Mesendoderm (in vitro differentiated cells): ENCODE data around the gene CMTM1.
A peak's percentile ranks its signal among the peaks of the same experiment; 100 is the strongest.

Experiments
- DNase-seq: peaks from one replicate; pipeline ENCODE4 v3.0.0; 2013
- H2AK5ac ChIP-seq: 2 replicates; pipeline ENCODE4 v1.6.1; 2013; ENCODE audit warnings: low read length, inconsistent platforms
- H2BK120ac ChIP-seq: 2 replicates; pipeline ENCODE4 v1.6.1; 2013; ENCODE audit warnings: low read depth, mild to moderate bottlenecking, low read length, moderate library complexity, mixed read lengths
- H2BK15ac ChIP-seq: replicated peaks from 2 replicates; pipeline ENCODE4 v1.6.1; 2013; ENCODE audit warnings: low read depth, mild to moderate bottlenecking, moderate library complexity
- H2BK5ac ChIP-seq: 2 replicates; pipeline ENCODE4 v1.6.1; 2013; ENCODE audit warnings: low read length, inconsistent platforms
- H3K18ac ChIP-seq: 2 replicates; pipeline ENCODE4 v1.6.1; 2013; ENCODE audit warnings: mild to moderate bottlenecking, low read length, mixed read lengths
- H3K23ac ChIP-seq: one replicate; pipeline ENCODE4 v1.6.1; 2013; ENCODE audit warnings: low read length
- H3K27ac ChIP-seq: 2 replicates; pipeline ENCODE4 v1.5.1; 2013; ENCODE audit warnings: low read depth, mild to moderate bottlenecking, inconsistent platforms, low read length, moderate library complexity
- H3K27me3 ChIP-seq: 2 replicates; pipeline ENCODE4 v1.6.1; 2013; ENCODE audit warnings: low read length, control low read depth, mild to moderate bottlenecking, inconsistent platforms; ENCODE audit not compliant: insufficient read depth, poor library complexity
- H3K36me3 ChIP-seq: 2 replicates; pipeline ENCODE4 v1.6.1; 2013; ENCODE audit warnings: low read length, inconsistent platforms; ENCODE audit not compliant: control insufficient read depth, insufficient read depth
- H3K4ac ChIP-seq: one replicate; pipeline ENCODE4 v1.6.1; 2013; ENCODE audit warnings: low read depth, mild to moderate bottlenecking, low read length, moderate library complexity
- H3K4me1 ChIP-seq: 2 replicates; pipeline ENCODE4 v1.6.1; 2013; ENCODE audit warnings: low read depth, low read length, inconsistent platforms; ENCODE audit not compliant: control insufficient read depth
- H3K4me2 ChIP-seq: 2 replicates; pipeline ENCODE4 v1.6.1; 2013; ENCODE audit warnings: low read length
- H3K4me3 ChIP-seq: 2 replicates; pipeline ENCODE4 v1.5.1; 2013; ENCODE audit warnings: mild to moderate bottlenecking, low read length
- H3K56ac ChIP-seq: one replicate; pipeline ENCODE4 v1.6.1; 2013; ENCODE audit warnings: low read length
- H3K79me1 ChIP-seq: 2 replicates; pipeline ENCODE4 v1.6.1; 2013; ENCODE audit warnings: low read length, inconsistent platforms
- H3K79me2 ChIP-seq: 2 replicates; pipeline ENCODE4 v1.6.1; 2013; ENCODE audit warnings: mild to moderate bottlenecking, low read length; ENCODE audit not compliant: control insufficient read depth, insufficient read depth
- H3K9ac ChIP-seq: 2 replicates; pipeline ENCODE4 v1.6.1; 2013; ENCODE audit warnings: low read length, inconsistent platforms
- H4K5ac ChIP-seq: one replicate; pipeline ENCODE4 v1.6.1; 2013; ENCODE audit warnings: low read length
- H4K8ac ChIP-seq: one replicate; pipeline ENCODE4 v1.6.1; 2013; ENCODE audit warnings: low read depth, mild to moderate bottlenecking, control low read depth, low read length, moderate library complexity
- WGBS: extraction: QIAGEN DNeasy Blood & Tissue Kit; methylation state at CpG from one replicate; pipeline ENCODE4 v1.1.7; 2013; ENCODE audit warnings: low lambda C conversion rate, missing lambda C conversion rate; ENCODE audit not compliant: insufficient coverage; ENCODE audit errors: extremely low coverage; 5-methylcytosine and 5-hydroxymethylcytosine counted together

CMTM1 gene

DNA sequence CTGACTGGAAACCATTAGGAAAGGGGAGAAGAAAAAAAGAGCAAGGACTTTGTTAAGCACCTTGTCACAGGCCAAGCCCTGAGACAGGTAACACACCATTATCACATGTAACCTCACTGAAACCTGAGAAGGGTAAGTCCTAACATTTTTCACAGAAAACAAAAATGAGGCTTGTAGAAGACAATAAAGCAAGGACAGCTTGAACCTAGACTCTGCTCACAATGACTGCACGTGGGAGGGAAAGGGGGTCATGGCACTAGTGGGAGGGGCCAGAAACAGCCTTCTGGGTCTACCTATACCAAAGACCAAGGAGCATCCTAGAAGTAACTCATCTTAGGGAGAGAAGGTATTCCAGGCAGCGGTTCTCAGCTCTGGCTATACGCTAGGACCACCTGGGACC is 23.8 kb upstream of the CMTM1 start:
- no peaks in the 10 kb centered on the region for H3K36me3 ChIP-seq
- H3K4ac ChIP-seq: no peak overlapping the region
- no peak overlapping the region for H3K23ac ChIP-seq
- H3K27ac ChIP-seq: no peak overlapping the region
- H2BK5ac ChIP-seq: no peak overlapping the region
- H4K8ac ChIP-seq: no peak overlapping the region
- H4K5ac ChIP-seq: no peak overlapping the region
- no peak overlapping the region for H3K56ac ChIP-seq
- no peaks in the 10 kb centered on the region for H3K27me3 ChIP-seq
- no peak overlapping the region for H2BK120ac ChIP-seq
- H3K4me3 ChIP-seq: no peak overlapping the region
- no peaks in the 10 kb centered on the region for H3K79me2 ChIP-seq
- no peak overlapping the region for H2BK15ac ChIP-seq
- H3K79me1 ChIP-seq: no peaks in the 10 kb centered on the region
- no peak overlapping the region for H3K18ac ChIP-seq
- no peak overlapping the region for H2AK5ac ChIP-seq
- H3K4me1 ChIP-seq: peaks cover 1% of the 10 kb centered on the region
- no peak overlapping the region for H3K9ac ChIP-seq
- WGBS: no CpG with 5 or more reads among the region's 3 CpGs
- DNase-seq: no peak
- H3K4me2 ChIP-seq: no peak overlapping the region

DNA sequence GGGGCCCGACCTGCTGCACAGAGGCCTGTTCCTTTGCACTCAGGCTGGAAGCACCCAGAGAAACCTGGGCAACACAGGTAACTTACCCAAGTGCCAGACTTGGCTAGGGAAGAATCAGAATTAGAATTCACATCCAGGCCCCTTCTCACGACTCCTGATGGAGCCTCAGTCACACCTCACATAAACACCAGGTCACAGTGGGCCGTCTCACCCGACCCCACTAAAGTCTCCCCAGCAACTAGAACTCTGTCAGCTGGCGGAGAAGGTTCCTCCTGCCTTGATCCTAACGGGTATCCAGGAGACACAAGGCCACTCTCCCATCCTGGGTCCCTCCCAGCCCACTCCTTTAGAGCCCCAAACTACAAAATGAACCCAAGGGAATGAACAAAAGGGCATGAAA is 22.7 kb upstream of the CMTM1 start:
- H2BK15ac ChIP-seq: no peak overlapping the region

DNA sequence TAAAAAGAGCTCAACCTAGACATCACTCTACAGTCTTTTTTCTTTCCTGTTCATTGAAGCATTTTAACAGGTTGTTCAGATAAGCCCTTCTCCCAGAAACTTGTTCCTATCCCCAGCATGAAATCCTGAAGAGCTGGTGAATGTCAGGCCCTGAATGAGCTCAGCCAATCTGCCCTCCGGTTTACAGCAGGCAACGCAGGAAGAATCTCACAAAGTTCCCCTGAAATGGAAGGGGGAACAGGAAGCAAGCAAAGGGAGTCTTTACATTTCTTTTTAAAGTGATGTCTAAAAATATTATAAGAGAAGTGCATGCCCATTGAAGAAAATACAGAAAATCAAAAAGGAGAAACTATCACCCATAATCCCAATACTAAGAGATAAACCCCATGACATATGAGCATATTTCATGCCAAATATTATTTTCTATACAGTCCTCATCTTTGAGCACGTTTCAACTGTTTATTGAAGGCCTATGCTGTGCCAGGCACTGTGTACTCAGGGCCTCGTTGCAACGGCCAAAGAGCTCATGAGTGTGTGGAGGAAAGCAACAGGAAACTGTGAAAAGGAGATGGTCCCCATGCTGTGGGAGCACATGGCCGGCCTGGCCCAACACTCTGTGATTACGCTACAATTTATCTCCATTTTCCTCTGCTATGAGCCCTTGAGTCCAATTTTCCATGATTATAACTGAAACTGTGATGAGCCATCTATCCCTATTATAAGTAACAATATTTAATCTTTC is 22.1 kb upstream of the CMTM1 start:
- Histone ChIP-seq H3K27me3 (no peaks in the 10 kb centered on the region), H3K4me2 (no peak overlapping the region), H3K36me3 (no peaks in the 10 kb centered on the region), H3K4me1 (peaks cover 1% of the 10 kb centered on the region), H3K4me3 (no peak overlapping the region), H3K18ac (no peak overlapping the region), H2BK15ac (no peak overlapping the region), H3K79me2 (no peaks in the 10 kb centered on the region), H3K23ac (no peak overlapping the region), H4K8ac (no peak overlapping the region), H3K9ac (no peak overlapping the region), H3K79me1 (no peaks in the 10 kb centered on the region), H2AK5ac (no peak overlapping the region), H3K27ac (no peak overlapping the region), H3K56ac (no peak overlapping the region), H4K5ac (no peak overlapping the region), H2BK120ac (no peak overlapping the region), H3K4ac (no peak overlapping the region), H2BK5ac (no peak overlapping the region)
- no CpG with 5 or more reads among the region's 7 CpGs for WGBS
- no peak for DNase-seq

More for the DNA sequence above, 22.7 kb upstream of the CMTM1 start:
- H2BK120ac ChIP-seq: no peak overlapping the region
- H3K56ac ChIP-seq: no peak overlapping the region
- H4K5ac ChIP-seq: no peak overlapping the region
- no peaks in the 10 kb centered on the region for H3K27me3 ChIP-seq
- no peak overlapping the region for H3K18ac ChIP-seq
- H3K79me1 ChIP-seq: no peaks in the 10 kb centered on the region
- no peak overlapping the region for H2AK5ac ChIP-seq
- no peak overlapping the region for H3K27ac ChIP-seq
- H3K4me3 ChIP-seq: no peak overlapping the region
- no CpG with 5 or more reads among the region's 6 CpGs for WGBS
- DNase-seq: no peak
- no peak overlapping the region for H2BK5ac ChIP-seq
- no peak overlapping the region for H4K8ac ChIP-seq
- no peak overlapping the region for H3K23ac ChIP-seq
- peaks cover 1% of the 10 kb centered on the region for H3K4me1 ChIP-seq
- H3K9ac ChIP-seq: no peak overlapping the region
- no peak overlapping the region for H3K4ac ChIP-seq
- no peaks in the 10 kb centered on the region for H3K79me2 ChIP-seq
- H3K36me3 ChIP-seq: no peaks in the 10 kb centered on the region
- no peak overlapping the region for H3K4me2 ChIP-seq

DNA sequence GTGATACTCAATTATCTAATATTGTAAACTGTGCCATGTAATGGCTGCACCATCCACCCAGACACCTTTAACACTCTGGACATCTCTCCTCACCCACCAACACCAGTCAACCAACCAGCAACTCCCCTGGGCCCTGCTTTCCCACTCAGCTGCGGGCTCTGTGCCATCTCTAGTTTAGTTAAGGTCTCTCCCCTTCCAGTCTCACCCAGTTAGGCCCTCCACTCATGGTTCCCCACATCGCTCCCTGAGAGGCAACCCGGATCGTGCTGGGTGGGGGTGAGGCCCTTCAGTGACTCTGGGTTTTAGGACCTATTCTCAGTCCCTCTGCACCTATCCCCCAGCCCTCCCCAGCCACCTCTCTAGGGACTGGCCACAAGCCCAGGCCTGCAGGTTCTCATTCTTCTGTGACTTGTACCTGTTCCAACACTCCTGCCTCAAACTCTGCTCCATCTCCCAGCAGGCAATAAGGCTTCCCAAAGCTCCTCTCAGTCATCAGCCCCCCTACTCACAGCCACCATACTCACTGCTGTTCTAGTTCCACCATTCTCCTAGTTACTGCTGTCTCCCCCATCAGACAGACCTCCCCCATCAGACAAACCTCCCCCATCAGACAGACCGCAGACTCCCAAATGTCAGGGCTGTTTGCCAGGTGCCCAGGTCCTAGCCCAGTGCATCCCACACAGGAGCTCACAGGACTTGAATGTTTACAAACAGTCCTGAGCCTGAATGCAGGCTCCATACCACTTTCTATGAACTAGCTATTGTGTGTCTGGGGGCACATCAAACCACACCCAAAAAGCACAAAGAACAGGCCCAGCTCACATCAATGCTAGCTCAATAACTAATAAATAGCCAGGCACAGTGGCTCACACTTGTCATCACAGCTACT is 18.9 kb upstream of the CMTM1 start:
- no CpG with 5 or more reads among the region's 5 CpGs for WGBS
- no peak overlapping the region for H2BK15ac ChIP-seq
- H3K4me2 ChIP-seq: no peak overlapping the region
- H3K23ac ChIP-seq: no peak overlapping the region
- H3K18ac ChIP-seq: no peak overlapping the region
- H3K79me1 ChIP-seq: no peaks in the 10 kb centered on the region
- H3K27ac ChIP-seq: no peak overlapping the region
- no peak overlapping the region for H4K8ac ChIP-seq
- H3K56ac ChIP-seq: no peak overlapping the region
- H3K4ac ChIP-seq: no peak overlapping the region
- no peak overlapping the region for H2BK120ac ChIP-seq
- H3K9ac ChIP-seq: no peak overlapping the region
- no peak overlapping the region for H3K4me3 ChIP-seq
- no peak overlapping the region for H2AK5ac ChIP-seq
- no peak overlapping the region for H2BK5ac ChIP-seq
- DNase-seq: no peak
- no peaks in the 10 kb centered on the region for H3K27me3 ChIP-seq
- H3K36me3 ChIP-seq: no peaks in the 10 kb centered on the region
- H3K79me2 ChIP-seq: no peaks in the 10 kb centered on the region
- H4K5ac ChIP-seq: no peak overlapping the region
- H3K4me1 ChIP-seq: peaks cover 1% of the 10 kb centered on the region

DNA sequence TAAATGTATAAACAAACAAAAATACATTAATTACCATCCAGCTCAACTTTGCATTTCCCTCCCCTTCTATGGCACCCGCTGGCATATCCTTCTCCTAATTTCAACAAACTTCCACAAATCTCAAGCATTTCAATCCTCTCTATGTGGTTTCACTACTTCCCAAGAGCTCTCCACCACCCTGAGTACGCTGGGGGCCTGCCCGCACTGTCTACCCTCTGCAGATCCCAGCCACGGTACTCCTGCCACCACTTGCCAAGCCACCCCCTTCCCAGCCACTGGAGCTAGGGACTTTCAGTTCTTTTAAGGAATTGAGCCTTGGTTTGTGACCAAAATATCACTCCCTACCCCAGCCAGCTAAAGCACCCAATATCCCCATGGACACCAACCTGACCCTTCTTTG is 18.2 kb upstream of the CMTM1 start:
- H3K23ac ChIP-seq: no peak overlapping the region
- DNase-seq: no peak
- H2AK5ac ChIP-seq: peak overlapping the region; percentile 23
- H2BK5ac ChIP-seq: no peak overlapping the region
- H3K27me3 ChIP-seq: no peaks in the 10 kb centered on the region
- no peak overlapping the region for H3K4me2 ChIP-seq
- no CpG with 5 or more reads among the region's 4 CpGs for WGBS
- H2BK120ac ChIP-seq: no peak overlapping the region
- no peak overlapping the region for H4K5ac ChIP-seq
- H3K18ac ChIP-seq: no peak overlapping the region
- H2BK15ac ChIP-seq: no peak overlapping the region
- no peaks in the 10 kb centered on the region for H3K4me1 ChIP-seq
- no peaks in the 10 kb centered on the region for H3K36me3 ChIP-seq
- H4K8ac ChIP-seq: no peak overlapping the region
- no peak overlapping the region for H3K27ac ChIP-seq
- no peaks in the 10 kb centered on the region for H3K79me2 ChIP-seq
- H3K4ac ChIP-seq: no peak overlapping the region
- H3K4me3 ChIP-seq: no peak overlapping the region
- H3K9ac ChIP-seq: no peak overlapping the region
- no peak overlapping the region for H3K56ac ChIP-seq
- no peaks in the 10 kb centered on the region for H3K79me1 ChIP-seq
